Neuronal stem cell (in vitro differentiated cells): ENCODE data around the gene IL23R.
"Not testable (repeated sequence)": the region's sequence is repeated elsewhere in the genome, so short reads cannot be mapped to it uniquely, and the experiment has no call there.

Experiments
- DNase-seq: peaks from one replicate; pipeline ENCODE4 v3.0.0-alpha.2; 2013; ENCODE audit warnings: low spot score
- H2AFZ ChIP-seq: one replicate; pipeline ENCODE4 v1.6.1; 2013; ENCODE audit warnings: mild to moderate bottlenecking, low read length, inconsistent platforms
- H2AK5ac ChIP-seq: 2 replicates; pipeline ENCODE4 v1.6.1; 2013; ENCODE audit warnings: low read depth, mild to moderate bottlenecking, inconsistent platforms, low read length, moderate library complexity, mixed read lengths
- H2BK120ac ChIP-seq: 2 replicates; pipeline ENCODE4 v1.6.1; 2013; ENCODE audit warnings: low read depth, mild to moderate bottlenecking, inconsistent platforms, low read length, moderate library complexity, mixed read lengths
- H2BK12ac ChIP-seq: one replicate; pipeline ENCODE4 v1.6.1; 2013; ENCODE audit warnings: low read length, inconsistent platforms
- H2BK15ac ChIP-seq: 2 replicates; pipeline ENCODE4 v1.6.1; 2013; ENCODE audit warnings: mild to moderate bottlenecking, low read length, inconsistent platforms, mixed read lengths
- H2BK5ac ChIP-seq: one replicate; pipeline ENCODE4 v1.6.1; 2013; ENCODE audit warnings: inconsistent platforms, mild to moderate bottlenecking, low read length, moderate library complexity
- H3K14ac ChIP-seq: one replicate; pipeline ENCODE4 v1.6.1; 2013; ENCODE audit warnings: low read length, inconsistent platforms
- H3K18ac ChIP-seq: 2 replicates; pipeline ENCODE4 v1.6.1; 2013; ENCODE audit warnings: low read length, inconsistent platforms
- H3K23ac ChIP-seq: 2 replicates; pipeline ENCODE4 v1.6.1; 2013; ENCODE audit warnings: low read depth, mild to moderate bottlenecking, mixed read lengths, low read length, inconsistent platforms; ENCODE audit not compliant: poor library complexity
- H3K27ac ChIP-seq: replicated peaks from 3 replicates; pipeline ENCODE4 v1.5.1; 2013; ENCODE audit warnings: low read length, inconsistent platforms
- H3K27me3 ChIP-seq, 3 experiments: 2 replicates each; pipeline ENCODE4 v1.6.1; 2013; ENCODE audit warnings: low read length in 3 of 3, mild to moderate bottlenecking in 2 of 3, inconsistent platforms in 1 of 3, low read depth in 1 of 3, mixed read lengths in 1 of 3, moderate library complexity in 1 of 3; ENCODE audit not compliant: control insufficient read depth in 3 of 3, insufficient read depth in 3 of 3
- H3K36me3 ChIP-seq, 2 donors: replicated peaks in 1 of 2; 2 replicates each; pipeline ENCODE4 v1.6.1; 2013; ENCODE audit warnings: low read length in 2 of 2; ENCODE audit not compliant: control insufficient read depth in 2 of 2, insufficient read depth in 2 of 2
- H3K4ac ChIP-seq: 2 replicates; pipeline ENCODE4 v1.6.1; 2013; ENCODE audit warnings: inconsistent platforms, mild to moderate bottlenecking, low read length, moderate library complexity
- H3K4me1 ChIP-seq, 2 donors: 1 replicate in 1 of 2; 2 replicates in 1 of 2; pipeline ENCODE4 v1.6.1; 2013; ENCODE audit warnings: low read length in 2 of 2, low read depth in 1 of 2; ENCODE audit not compliant: control insufficient read depth in 2 of 2, insufficient read depth in 1 of 2
- H3K4me2 ChIP-seq: one replicate; pipeline ENCODE4 v1.6.1; 2013; ENCODE audit warnings: mild to moderate bottlenecking, low read length, inconsistent platforms; ENCODE audit not compliant: insufficient read depth, poor library complexity, severe bottlenecking
- H3K4me3 ChIP-seq, 2 donors: 2 replicates each; pipeline ENCODE4 v1.5.1; 2013; ENCODE audit warnings: low read length in 2 of 2, mild to moderate bottlenecking in 2 of 2, inconsistent platforms in 1 of 2, moderate library complexity in 1 of 2
- H3K79me1 ChIP-seq: one replicate; pipeline ENCODE4 v1.6.1; 2013; ENCODE audit warnings: low read depth, mild to moderate bottlenecking, inconsistent platforms, low read length, moderate library complexity
- H3K9ac ChIP-seq: one replicate; pipeline ENCODE4 v1.6.1; 2013; ENCODE audit warnings: mild to moderate bottlenecking, low read depth, low read length, inconsistent platforms; ENCODE audit not compliant: poor library complexity
- H3K9me3 ChIP-seq, 2 donors: replicated peaks in 1 of 2; 2 replicates each; pipeline versions ENCODE3 to v1.6.1; 2013; ENCODE audit warnings: low read length in 2 of 2, mild to moderate bottlenecking in 2 of 2, inconsistent platforms in 1 of 2, low read depth in 1 of 2, mixed read lengths in 1 of 2, moderate library complexity in 1 of 2; ENCODE audit not compliant: control insufficient read depth in 2 of 2, insufficient read depth in 1 of 2
- H4K8ac ChIP-seq: one replicate; pipeline ENCODE4 v1.6.1; 2013; ENCODE audit warnings: low read depth, mild to moderate bottlenecking, inconsistent platforms, low read length, moderate library complexity
- H4K91ac ChIP-seq: one replicate; pipeline ENCODE4 v1.6.1; 2013; ENCODE audit warnings: low read length, low read depth, mild to moderate bottlenecking, inconsistent platforms; ENCODE audit not compliant: poor library complexity
- WGBS, 2 donors: extraction: QIAGEN DNeasy Blood & Tissue Kit; methylation state at CpG; one replicate each; pipeline ENCODE4 v1.1.7; 2013; ENCODE audit warnings: missing lambda C conversion rate in 2 of 2, mixed read lengths in 1 of 2; ENCODE audit not compliant: insufficient read length in 2 of 2, insufficient replicate concordance in 1 of 2; ENCODE audit errors: extremely low coverage in 2 of 2; 5-methylcytosine and 5-hydroxymethylcytosine counted together

IL23R gene

DNA sequence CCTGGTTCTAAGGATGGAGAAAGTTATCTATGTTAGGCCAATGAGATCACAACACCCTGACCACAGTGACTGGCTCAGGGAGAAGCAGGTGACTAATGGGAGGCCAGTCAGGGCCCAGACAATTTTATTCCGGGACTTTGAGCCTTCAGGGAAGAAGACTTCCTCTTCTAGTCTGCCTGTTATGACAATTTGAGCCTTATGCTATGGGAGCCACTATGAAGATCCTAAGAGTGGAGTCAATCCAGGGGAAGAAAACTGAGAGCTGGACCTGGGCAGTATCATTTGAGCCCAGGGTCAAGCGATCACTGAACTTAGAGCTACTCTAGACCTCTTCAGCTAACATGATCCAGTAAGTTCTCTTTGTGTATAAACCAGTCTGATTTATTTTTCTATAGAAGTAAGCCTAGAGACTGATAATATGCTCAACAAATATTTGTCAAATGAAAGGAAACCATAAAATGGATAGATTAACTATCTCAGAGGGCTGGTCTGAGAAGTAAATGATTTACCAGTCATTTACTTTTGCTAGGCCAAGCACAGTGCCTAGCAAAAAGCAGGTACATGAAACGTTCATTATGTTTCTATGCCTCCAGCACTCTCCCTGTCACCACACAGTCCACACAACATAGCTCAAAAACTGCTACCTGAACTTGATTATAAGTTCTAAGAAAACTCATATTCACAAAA lies 27.3 kb upstream of the IL23R start:
- Histone ChIP-seq H2BK15ac (no peak overlapping the region), H3K79me1 (no peaks in the 10 kb centered on the region), H2AK5ac (no peak overlapping the region), H3K23ac (no peak overlapping the region), H2BK12ac (no peak overlapping the region), H3K9ac (no peak overlapping the region), H2AFZ (no peak overlapping the region), H3K14ac (no peak overlapping the region), H3K4me1 (peaks cover 4 to 15% of the 10 kb centered on the region in 2 donors), H2BK120ac (no peak overlapping the region), H3K4me3 (no peak overlapping the region), H3K36me3 (no peaks in the 10 kb centered on the region), H2BK5ac (no peak overlapping the region), H3K18ac (no peak overlapping the region), H3K27me3 (no peaks in the 10 kb centered on the region), H4K91ac (no peak overlapping the region), H3K4me2 (no peak overlapping the region), H3K9me3 (no peaks in the 10 kb centered on the region), H4K8ac (no peak overlapping the region), H3K27ac (no peak overlapping the region), H3K4ac (no peak overlapping the region)
- no CpG with 5 or more reads among the region's 3 CpGs for WGBS, 2 donors
- no peak for DNase-seq

DNA sequence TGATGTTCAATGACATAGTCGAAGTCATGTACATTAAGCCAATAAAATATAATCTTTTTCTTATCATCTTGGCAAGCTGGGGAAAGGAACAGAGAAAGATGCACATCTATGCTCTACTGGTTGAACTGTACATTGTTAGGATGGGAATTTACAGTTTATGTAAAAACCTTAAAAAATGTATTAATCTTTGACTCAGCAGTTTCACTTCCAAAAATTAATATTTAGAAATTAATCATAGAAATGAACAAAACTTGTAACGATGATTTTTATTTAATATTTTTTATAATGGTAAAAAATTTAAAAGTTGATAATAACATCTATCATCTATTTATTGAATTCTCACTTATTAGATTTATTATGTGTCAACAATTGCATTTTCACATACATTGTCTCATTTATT lies 25.8 kb upstream of the IL23R start:
- WGBS, 2 donors, result no CpG with 5 or more reads among the region's 2 CpGs
- Histone ChIP-seq H2BK120ac (no peak overlapping the region), H3K27ac (no peak overlapping the region)

DNA sequence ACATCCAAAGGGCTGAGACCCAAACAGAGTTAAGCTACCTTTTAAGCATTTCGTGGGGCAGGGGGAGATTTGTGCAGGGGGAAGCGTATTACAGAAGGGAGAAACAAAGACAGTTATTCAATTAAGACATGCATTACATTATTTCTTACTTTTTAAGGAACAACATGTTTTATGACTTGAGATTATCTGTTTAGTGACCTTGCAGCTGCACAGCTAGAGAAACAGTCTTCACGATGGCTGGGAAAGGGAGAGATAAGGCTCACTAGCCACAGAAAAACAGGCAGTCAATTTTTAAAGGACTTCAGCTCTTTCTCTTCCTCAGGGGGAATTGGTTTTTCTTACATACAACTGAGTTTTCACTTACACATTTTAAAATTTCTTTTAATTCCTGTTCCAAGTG lies 24.4 kb upstream of the IL23R start:
- H4K8ac ChIP-seq, H3K9me3 ChIP-seq, H2BK12ac ChIP-seq, H3K23ac ChIP-seq, H3K27me3 ChIP-seq, H2AK5ac ChIP-seq, H2BK5ac ChIP-seq, H2BK120ac ChIP-seq, H3K4me2 ChIP-seq, H3K18ac ChIP-seq, H3K4me3 ChIP-seq, H3K27ac ChIP-seq, H3K4me1 ChIP-seq, H4K91ac ChIP-seq, H2AFZ ChIP-seq, H2BK15ac ChIP-seq, H3K9ac ChIP-seq, H3K79me1 ChIP-seq, DNase-seq, H3K4ac ChIP-seq, H3K36me3 ChIP-seq, H3K14ac ChIP-seq: not testable (repeated sequence)
- WGBS, 2 donors, result no CpG with 5 or more reads among the region's 3 CpGs

More for the DNA sequence above, 25.8 kb upstream of the IL23R start:
- Histone ChIP-seq H4K8ac (no peak overlapping the region), H3K4ac (no peak overlapping the region), H2BK15ac (no peak overlapping the region), H3K4me2 (no peak overlapping the region), H2AK5ac (no peak overlapping the region), H3K23ac (no peak overlapping the region), H3K27me3 (no peaks in the 10 kb centered on the region), H3K4me3 (no peak overlapping the region), H2BK5ac (no peak overlapping the region), H2BK12ac (no peak overlapping the region), H2AFZ (no peak overlapping the region), H3K14ac (no peak overlapping the region), H3K4me1 (peaks cover 4 to 6% of the 10 kb centered on the region in 2 donors), H3K36me3 (no peaks in the 10 kb centered on the region), H4K91ac (no peak overlapping the region), H3K9me3 (no peaks in the 10 kb centered on the region), H3K18ac (no peak overlapping the region), H3K9ac (no peak overlapping the region), H3K79me1 (no peaks in the 10 kb centered on the region)
- DNase-seq, result no peak

GRCh38 chr1:67142931-67143330 lies 23.3 kb upstream of the IL23R start:
- H3K4me3 ChIP-seq, result no peak overlapping the region
- no peaks in the 10 kb centered on the region for H3K4me1 ChIP-seq
- H3K9ac ChIP-seq, result no peak overlapping the region
- H3K4me2 ChIP-seq, result no peak overlapping the region
- no peak overlapping the region for H3K23ac ChIP-seq
- no peak overlapping the region for H3K14ac ChIP-seq
- no peak overlapping the region for H3K27ac ChIP-seq
- no peak overlapping the region for H2AFZ ChIP-seq
- no peak overlapping the region for H2BK12ac ChIP-seq
- H2BK120ac ChIP-seq, result no peak overlapping the region
- no CpG with 5 or more reads among the region's 3 CpGs for WGBS, 2 donors
- H2AK5ac ChIP-seq, result no peak overlapping the region
- H3K9me3 ChIP-seq, result no peaks in the 10 kb centered on the region
- H3K27me3 ChIP-seq, result no peaks in the 10 kb centered on the region
- no peak overlapping the region for H2BK5ac ChIP-seq
- H4K91ac ChIP-seq, result no peak overlapping the region
- H3K18ac ChIP-seq, result no peak overlapping the region
- no peaks in the 10 kb centered on the region for H3K36me3 ChIP-seq
- no peak overlapping the region for H4K8ac ChIP-seq
- no peaks in the 10 kb centered on the region for H3K79me1 ChIP-seq
- no peak overlapping the region for H3K4ac ChIP-seq
- no peak overlapping the region for H2BK15ac ChIP-seq
- DNase-seq, result no peak
